GM12891 (cell line): ENCODE results near the gene KDM2B.

Experiments used
- PAX5 ChIP-seq: IDR thresholded peaks from 2 replicates; pipeline ENCODE4 v1.6.1; 2011; ENCODE audit warnings: low read length, moderate library complexity, mild to moderate bottlenecking; ENCODE audit not compliant: insufficient read depth, severe bottlenecking
- POLR2A ChIP-seq: IDR thresholded peaks from 2 replicates; pipeline ENCODE4 v1.6.1; 2011; ENCODE audit warnings: low read depth, low read length, control low read depth
- POLR2AphosphoS5 ChIP-seq: IDR thresholded peaks from 2 replicates; pipeline ENCODE4 v1.6.1; 2011; ENCODE audit warnings: low read depth, low read length, control low read depth

DNA sequence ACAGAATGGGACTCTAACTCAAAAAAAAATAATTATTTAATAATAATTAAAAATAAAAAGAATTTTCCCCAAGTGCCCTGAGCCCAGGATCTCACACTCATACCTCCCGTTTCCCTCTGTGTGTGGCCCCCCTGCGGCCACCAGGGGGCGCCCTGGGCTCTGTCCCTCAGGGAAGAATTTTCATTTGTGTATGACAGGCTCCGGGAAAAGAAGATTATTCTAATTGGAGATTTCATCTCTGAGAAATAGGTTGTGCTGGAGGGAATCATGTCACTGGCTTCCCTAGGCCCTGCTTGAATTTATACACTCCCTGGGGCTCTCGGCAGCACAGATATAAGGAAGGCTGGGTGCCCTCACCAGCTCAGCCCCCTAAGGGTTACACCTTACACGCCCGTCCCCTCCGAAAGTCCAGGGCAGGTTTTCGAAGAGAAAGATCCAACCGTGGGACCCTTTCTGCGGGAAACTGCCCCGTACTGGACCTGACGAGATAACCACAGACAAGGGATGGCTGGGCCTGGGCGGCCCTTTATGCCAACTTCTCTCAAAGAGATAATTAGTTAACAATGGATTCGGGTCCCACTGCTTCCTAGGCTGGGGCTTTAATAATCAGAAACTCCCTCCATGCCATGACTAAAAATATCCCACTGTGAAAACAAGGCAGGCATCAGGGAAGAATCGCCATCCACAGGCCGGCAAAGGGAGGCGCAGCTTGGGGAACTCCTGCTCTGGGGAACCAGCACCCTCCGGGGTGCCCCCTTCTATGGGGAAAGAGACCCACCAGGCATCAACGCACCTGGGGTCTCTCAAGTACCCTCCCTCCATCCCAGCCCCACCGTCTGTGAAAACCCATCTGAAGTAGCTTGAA, 80.7 kb downstream of the KDM2B start:
- TF ChIP-seq POLR2A = no peak
- no peak for TF ChIP-seq POLR2AphosphoS5
- no peak for TF ChIP-seq PAX5
